Osteocyte (in vitro differentiated cells): ENCODE data around the gene MAST3. TPM values are rescaled to one million over a fixed set of nuclear protein-coding genes. Genes with fewer than 3 reads are reported as not detected.
A peak's percentile ranks its signal among the peaks of the same experiment; 100 is the strongest.

ENCODE experiments used
- DNase-seq: peaks from one replicate; pipeline ENCODE4 v3.0.0; 2021; ENCODE audit warnings: mixed read lengths; ENCODE audit not compliant: unreplicated experiment; ENCODE audit errors: extremely low spot score
- H3K27ac Mint-ChIP-seq: one replicate; pipeline ENCODE4 v1.8.0; 2021; ENCODE audit warnings: mild to moderate bottlenecking, mixed read lengths; ENCODE audit not compliant: unreplicated experiment
- H3K27me3 Mint-ChIP-seq: one replicate; pipeline ENCODE4 v1.8.0; 2021; ENCODE audit warnings: mixed read lengths; ENCODE audit not compliant: unreplicated experiment
- H3K36me3 Mint-ChIP-seq: one replicate; pipeline ENCODE4 v1.8.0; 2021; ENCODE audit warnings: mixed read lengths; ENCODE audit not compliant: unreplicated experiment
- H3K4me1 Mint-ChIP-seq: one replicate; pipeline ENCODE4 v1.8.0; 2021; ENCODE audit warnings: mixed read lengths; ENCODE audit not compliant: unreplicated experiment
- H3K4me3 Mint-ChIP-seq: one replicate; pipeline ENCODE4 v1.8.0; 2021; ENCODE audit warnings: mild to moderate bottlenecking, moderate library complexity, mixed read lengths; ENCODE audit not compliant: unreplicated experiment
- H3K9me3 Mint-ChIP-seq: one replicate; pipeline ENCODE4 v1.8.0; 2021; ENCODE audit warnings: mixed read lengths; ENCODE audit not compliant: unreplicated experiment
- CTCF ChIP-seq: fragments of 200-600 bp; sonication (generic); IDR thresholded peaks from 2 replicates; pipeline ENCODE4 v1.5.0; 2021; ENCODE audit warnings: antibody characterized with exemption, mild to moderate bottlenecking, moderate library complexity
- total RNA-seq: library from RNA; stranded (reverse); gene quantifications from 2 replicates; pipeline ENCODE4 v1.2.1, GENCODE V29; 2021

The MAST3 gene
- total RNA-seq, 1 donor from 2014 or later, result 7.6 TPM

GRCh38 chr19:18172331-18173053 lies 74.9 kb downstream of the MAST3 start:
- TF ChIP-seq CTCF, result no peak
- peaks cover 16% of the 10 kb centered on the region for H3K4me1 Mint-ChIP-seq
- H3K9me3 Mint-ChIP-seq, result no peaks in the 10 kb centered on the region
- peaks cover 14% of the 10 kb centered on the region for H3K36me3 Mint-ChIP-seq
- peak overlapping the region; percentile 50 for H3K4me3 Mint-ChIP-seq
- H3K27ac Mint-ChIP-seq, result no peak overlapping the region
- DNase-seq, result no peak
- H3K27me3 Mint-ChIP-seq, result peaks cover 8% of the 10 kb centered on the region

GRCh38 chr19:18173054-18173571 lies 75.5 kb downstream of the MAST3 start:
- peak overlapping the region; percentile 79 for H3K4me3 Mint-ChIP-seq
- H3K27ac Mint-ChIP-seq, result no peak overlapping the region
- TF ChIP-seq CTCF, result no peak
- H3K4me1 Mint-ChIP-seq, result peaks cover 16% of the 10 kb centered on the region
- H3K36me3 Mint-ChIP-seq, result peaks cover 11% of the 10 kb centered on the region
- DNase-seq, result no peak
- H3K9me3 Mint-ChIP-seq, result no peaks in the 10 kb centered on the region
- peaks cover 8% of the 10 kb centered on the region for H3K27me3 Mint-ChIP-seq

- peaks cover 16% of the 10 kb centered on the region for H3K4me1 Mint-ChIP-seq
- peaks cover 8% of the 10 kb centered on the region for H3K27me3 Mint-ChIP-seq
- no peak for TF ChIP-seq CTCF
- no peak for DNase-seq
- H3K27ac Mint-ChIP-seq, result no peak within 1 kb of the TSS
- H3K9me3 Mint-ChIP-seq, result no peaks in the 10 kb centered on the region
- peak within 1 kb of the TSS; percentile 79 for H3K4me3 Mint-ChIP-seq
- peaks cover 9% of the 10 kb centered on the region for H3K36me3 Mint-ChIP-seq
Observed at GRCh38 chr19:18173572-18174288, 76.2 kb downstream of the MAST3 start, which contains the start of gene IFI30. TSS of gene IFI30 (plus strand) at chr19:18173813. CDS start at chr19:18173842, 29 bp downstream.

GRCh38 chr19:18174983-18175382 lies 77.4 kb downstream of the MAST3 start:
- no peaks in the 10 kb centered on the region for H3K9me3 Mint-ChIP-seq
- no peak for DNase-seq
- H3K27me3 Mint-ChIP-seq, result peaks cover 8% of the 10 kb centered on the region
- no peak overlapping the region for H3K27ac Mint-ChIP-seq
- peaks cover 16% of the 10 kb centered on the region for H3K4me1 Mint-ChIP-seq
- H3K36me3 Mint-ChIP-seq, result peaks cover 9% of the 10 kb centered on the region
- TF ChIP-seq CTCF, result no peak
- H3K4me3 Mint-ChIP-seq, result no peak overlapping the region
